HG03469 (cell line): ENCODE measurements around the gene PRND.
"Not testable (repeated sequence)": the region's sequence is repeated elsewhere in the genome, so short reads cannot be mapped to it uniquely, and the experiment has no call there.

Experiments used
- ATAC-seq: cut with Tn5 transposase; IDR thresholded peaks from one replicate; pipeline ENCODE4 v1.9.1; 2021; ENCODE audit warnings: mild to moderate bottlenecking, moderate library complexity, moderate number of reproducible peaks; ENCODE audit not compliant: unreplicated experiment

The PRND gene

GRCh38 chr20:4721719-4722118 is at the start of gene PRND:
PRND (plus strand) TSS chr20:4721909; CDS start chr20:4724552, 2,643 bp downstream.
- ATAC-seq = no peak

- ATAC-seq = no peak
Observed at GRCh38 chr20:4672948-4673347, 48.8 kb upstream of the PRND start.

GRCh38 chr20:4673371-4674001 is 48.2 kb upstream of the PRND start:
- no peak for ATAC-seq

GRCh38 chr20:4674672-4675071 is 47.0 kb upstream of the PRND start:
- no peak for ATAC-seq

- ATAC-seq = no peak
Observed at GRCh38 chr20:4677846-4678245, 43.9 kb upstream of the PRND start.

GRCh38 chr20:4681401-4681800 is 40.3 kb upstream of the PRND start:
- no peak for ATAC-seq

- ATAC-seq = no peak
Observed at GRCh38 chr20:4681991-4682401, 39.7 kb upstream of the PRND start.

- ATAC-seq = no peak
Observed at GRCh38 chr20:4682682-4683081, 39.0 kb upstream of the PRND start.

GRCh38 chr20:4683261-4683660 is 38.4 kb upstream of the PRND start:
- no peak for ATAC-seq

GRCh38 chr20:4684837-4685413 is 36.8 kb upstream of the PRND start:
- no peak for ATAC-seq

- ATAC-seq = no peak
Observed at GRCh38 chr20:4685923-4686221, 35.8 kb upstream of the PRND start.

- ATAC-seq = no peak
Observed at GRCh38 chr20:4688305-4688704, 33.4 kb upstream of the PRND start.

- ATAC-seq = no peak
Observed at GRCh38 chr20:4689220-4689619, 32.5 kb upstream of the PRND start.

GRCh38 chr20:4691753-4692152 is 30.0 kb upstream of the PRND start:
- no peak for ATAC-seq

- ATAC-seq = no peak
Observed at GRCh38 chr20:4694076-4694475, 27.6 kb upstream of the PRND start.

- no peak for ATAC-seq
Observed at GRCh38 chr20:4697189-4697830, 24.4 kb upstream of the PRND start.

GRCh38 chr20:4697831-4698221 is 23.9 kb upstream of the PRND start:
- no peak for ATAC-seq

- no peak for ATAC-seq
Observed at GRCh38 chr20:4699216-4699615, 22.5 kb upstream of the PRND start.

GRCh38 chr20:4699957-4700356 is 21.8 kb upstream of the PRND start:
- no peak for ATAC-seq

- no peak for ATAC-seq
Observed at GRCh38 chr20:4702562-4703280, 19.0 kb upstream of the PRND start.

- ATAC-seq = no peak
Observed at GRCh38 chr20:4703281-4703676, 18.4 kb upstream of the PRND start.

GRCh38 chr20:4706941-4707340 is 14.8 kb upstream of the PRND start:
- not testable (repeated sequence) for ATAC-seq
